ENCODE results near the gene VWC2L. TPM values are rescaled to one million over a fixed set of nuclear protein-coding genes. Genes with fewer than 3 reads are reported as not detected.

The VWC2L gene
- total and polyA plus RNA-seq, 2 of the 8 experiments (the other 6 are each of a cell fraction or from before 2014, with no cell fraction given): not detected

- H3K23ac ChIP-seq (ENCODE audit: insufficient read length): no peak overlapping the region
- H3K56ac ChIP-seq (replicated peaks; ENCODE audit: insufficient read length, low read depth, low read length): no peak overlapping the region
- H2BK120ac ChIP-seq (replicated peaks; ENCODE audit: low read depth, low read length): no peak overlapping the region
- H3K27ac ChIP-seq (ENCODE audit: low read depth, low read length): no peak overlapping the region
- FAIRE-seq (no peak), DNase-seq (ENCODE audit: low read depth in 1 of 2, low spot score in 2 of 2) (no peak)
- no peak overlapping the region for H3K18ac ChIP-seq (ENCODE audit: extremely low read depth, low read length)
- no peaks in the 10 kb centered on the region for H3K79me1 ChIP-seq (ENCODE audit: low read depth, low read length)
- no peak overlapping the region for H4K8ac ChIP-seq (ENCODE audit: extremely low read depth, insufficient read depth, low read length)
- H3K23me2 ChIP-seq (ENCODE audit: low read depth, low read length): peaks cover 2% of the 10 kb centered on the region; the same call in 1 of the 2 replicates
- H4K5ac ChIP-seq (ENCODE audit: insufficient read length, low read depth, low read length): no peak overlapping the region
- H3K79me2 ChIP-seq (ENCODE audit: control insufficient read depth in 1 of 2, insufficient read depth in 2 of 2, low read length in 2 of 2): no peaks in the 10 kb centered on the region
- no peaks in the 10 kb centered on the region for H3K36me3 ChIP-seq (ENCODE audit: control insufficient read depth in 2 of 4, insufficient read depth in 4 of 4, low read length in 3 of 4)
- no peak overlapping the region for H3K4me2 ChIP-seq (ENCODE audit: insufficient read depth in 1 of 2, low read depth in 2 of 2, low read length in 2 of 2)
- 77 to 100% methylated on average over 1 to 3 of the region's 3 CpGs for WGBS, 2 experiments (ENCODE audit: extremely low coverage in 1 of 2, insufficient coverage in 1 of 2, insufficient read length in 1 of 2, insufficient replicate concordance in 2 of 2, low coverage in 1 of 2, low lambda C conversion rate in 2 of 2, missing lambda C conversion rate in 1 of 2)
- H3K14ac ChIP-seq (ENCODE audit: insufficient read length): no peak overlapping the region
- no peak overlapping the region for H2AK5ac ChIP-seq (ENCODE audit: low read depth, low read length)
- no peak overlapping the region for H2BK20ac ChIP-seq (ENCODE audit: low read length)
- H4K20me1 ChIP-seq (replicated peaks in 1 of 2; ENCODE audit: control insufficient read depth in 1 of 2, insufficient read depth in 2 of 2, low read length in 2 of 2): no peaks in the 10 kb centered on the region
- no peaks in the 10 kb centered on the region for H3K9me3 ChIP-seq (ENCODE audit: insufficient read depth in 2 of 2, low read depth in 1 of 2, low read length in 1 of 2)
- H3K4ac ChIP-seq (replicated peaks; ENCODE audit: insufficient read length, low read depth, low read length): no peak overlapping the region
- no peak overlapping the region for H2AFZ ChIP-seq (ENCODE audit: low read length)
- POLR2A ChIA-PET (ENCODE audit: partially characterized antibody): no interaction called here
- H3K9ac ChIP-seq (replicated peaks in 1 of 4; ENCODE audit: extremely low read depth in 1 of 4, low read depth in 3 of 4, low read length in 3 of 4): no peak overlapping the region
- H2BK12ac ChIP-seq (ENCODE audit: low read depth, low read length): no peak overlapping the region
- CTCF ChIA-PET (ENCODE audit: partially characterized antibody): interaction anchor here (0.9 kb wide), 1 partner anchor 9 kb away, joined by 3 read pairs; no protein-coding TSS in a partner anchor
- no peak overlapping the region for H4K91ac ChIP-seq (replicated peaks; ENCODE audit: insufficient read length, low read length)
- H3K4me1 ChIP-seq (replicated peaks in 1 of 4; ENCODE audit: control insufficient read depth in 3 of 4, insufficient read depth in 4 of 4, low read length in 3 of 4): peaks cover 0 to 6% (median 1%) of the 10 kb centered on the region in 4 experiments; a peak in 3 of 7 replicates
- no peak overlapping the region for H3K4me3 ChIP-seq (ENCODE audit: extremely low read depth in 1 of 4, insufficient read depth in 2 of 4, low read depth in 3 of 4, low read length in 4 of 4)
- no peaks in the 10 kb centered on the region for H3K27me3 ChIP-seq (replicated peaks in 1 of 4; ENCODE audit: control insufficient read depth in 3 of 4, extremely low read depth in 1 of 4, insufficient read depth in 3 of 4, low read length in 3 of 4)
- H2BK5ac ChIP-seq (ENCODE audit: low read depth, low read length): no peak overlapping the region
- no peak overlapping the region for H2BK15ac ChIP-seq (ENCODE audit: low read length)
- TF ChIP-seq TBP (IDR thresholded peaks at IDR 0.05; ENCODE audit: low read depth, low read length): no peak
- TF ChIP-seq TAF1 (IDR thresholded peaks at IDR 0.05; ENCODE audit: low read depth, low read length): no peak
- TF ChIP-seq CHD1 (IDR thresholded peaks at IDR 0.05; ENCODE audit: low read depth, low read length): no peak
- no peak for TF ChIP-seq BRCA1 (IDR thresholded peaks at IDR 0.05; ENCODE audit: low read depth, low read length)
- TF ChIP-seq PHF8 (conservative IDR thresholded peaks at IDR 0.05; ENCODE audit: low read depth, low read length): no peak
- TF ChIP-seq TCF12 (IDR thresholded peaks at IDR 0.05; ENCODE audit: low read depth, low read length): no peak
- TF ChIP-seq RNF2 (IDR thresholded peaks at IDR 0.05; ENCODE audit: borderline replicate concordance, low read depth, low read length, missing control alignments, poor library complexity, severe bottlenecking): no peak
Observed at GRCh38 chr2:214536625-214537024, 125.8 kb downstream of the VWC2L start.

Measured in H1 (cell line).